ENCODE measurements around the gene OTOF. TPM values are rescaled to one million over a fixed set of nuclear protein-coding genes. Genes with fewer than 3 reads are reported as not detected.
A peak's percentile ranks its signal among the peaks of the same experiment; 100 is the strongest.

The OTOF gene
- total and polyA plus RNA-seq, 2 donors (not counting 3 experiments of a cell fraction or from before 2014, with no cell fraction given), result 0.06 to 0.22 TPM

- no TSS peak for BruUV-seq (replicated peaks)
- Histone ChIP-seq H3K79me2 (ENCODE audit: control insufficient read depth, insufficient read depth, low read length) (no peaks in the 10 kb centered on the region), H3K4me3 (replicated peaks in 1 of 3; ENCODE audit: insufficient read depth in 1 of 3, low read depth in 1 of 3, low read length in 3 of 3) (no peak overlapping the region), H3K27me3 (ENCODE audit: control insufficient read depth in 2 of 2, insufficient read depth in 2 of 2, low read length in 2 of 2) (no peaks in the 10 kb centered on the region), H3K36me3 (ENCODE audit: control insufficient read depth in 2 of 2, extremely low read depth in 1 of 2, insufficient read depth in 2 of 2, low read length in 2 of 2) (no peaks in the 10 kb centered on the region), H3K9ac (replicated peaks; ENCODE audit: extremely low read depth, insufficient read depth, low read length) (no peak overlapping the region), H3K4me1 (ENCODE audit: control insufficient read depth, extremely low read depth, insufficient read depth, low read length) (peaks cover 16% of the 10 kb centered on the region), H4K20me1 (replicated peaks; ENCODE audit: control insufficient read depth, extremely low read depth, insufficient read depth, low read length) (no peaks in the 10 kb centered on the region), H2AFZ (ENCODE audit: low read depth, low read length) (no peak overlapping the region), H3K9me3 (replicated peaks; ENCODE audit: control insufficient read depth, insufficient read depth, low read length) (no peaks in the 10 kb centered on the region), H3K27ac (ENCODE audit: insufficient read depth, low read depth, low read length) (no peak overlapping the region), H3K9me1 (replicated peaks; ENCODE audit: control insufficient read depth, extremely low read depth, insufficient read depth, low read length) (no peaks in the 10 kb centered on the region), H3K4me2 (ENCODE audit: insufficient read depth, low read length) (no peak overlapping the region)
- TF ChIP-seq EZH2 (IDR thresholded peaks at IDR 0.05; ENCODE audit: borderline replicate concordance, low read depth, low read length, severe bottlenecking) (no peak), POLR2AphosphoS5 (IDR thresholded peaks at IDR 0.05; ENCODE audit: insufficient read depth, low read depth, low read length) (peak; percentile 46), FOS (IDR thresholded peaks at IDR 0.05; ENCODE audit: borderline replicate concordance, insufficient read depth, low read length) (no peak)
- ChIA-PET CTCF (interaction anchor here (0.7 to 1.9 kb wide), 2 partner anchors 12 to 13 kb away, joined by 3 to 6 read pairs; no protein-coding TSS in a partner anchor), POLR2A (interaction anchor here (0.5 kb wide), 1 partner anchor 578 kb away, joined by 3 read pairs; no protein-coding TSS in a partner anchor)
- intact Hi-C loops (cut with micrococcal nuclease), result loop anchor here (2.0 kb wide), 1 partner anchor 35 kb away; no protein-coding TSS in a partner anchor
- peak; percentile 77 for FAIRE-seq
- dilution Hi-C loops (cut with MboI; ENCODE audit: extremely low pct_ligation_motif_present, low sequenced_read_pairs), result no loop called here
- DNase-seq (ENCODE audit: low read depth, low spot score), result peak; percentile 49
Measured at GRCh38 chr2:26455670-26456439, 22.1 kb downstream of the OTOF start.

DNA sequence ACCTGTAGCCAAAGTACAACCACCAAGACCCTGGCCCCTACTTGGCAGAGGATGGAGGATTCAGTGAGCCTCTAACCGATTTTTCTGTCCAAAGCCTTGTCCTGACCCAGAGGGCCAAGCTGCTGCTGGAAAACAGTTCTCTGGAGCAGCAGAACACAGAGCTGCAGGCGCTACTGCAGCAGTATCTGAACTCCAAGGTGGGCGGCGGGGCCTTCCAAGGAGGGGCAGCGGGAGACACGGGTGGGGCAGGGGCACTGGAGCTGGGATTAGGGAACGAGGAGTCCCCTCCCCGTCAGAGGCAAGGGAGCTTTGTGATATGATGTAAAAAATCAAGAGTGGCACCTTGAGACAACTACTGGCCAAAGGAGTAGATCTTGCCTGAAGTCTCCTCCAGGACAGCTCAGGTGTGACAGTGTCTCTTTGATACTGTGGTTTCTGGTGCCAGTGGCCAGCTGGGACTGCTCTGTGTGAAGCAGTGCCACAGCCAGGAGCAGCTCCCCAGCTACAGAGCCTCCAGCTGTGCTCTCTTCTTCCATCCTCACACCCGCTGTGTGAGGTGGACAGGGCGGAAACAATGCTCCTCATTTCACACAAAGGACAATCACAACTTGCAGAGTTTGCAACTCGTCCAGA lies 22.8 kb downstream of the OTOF start:
- FAIRE-seq (no peak), DNase-seq (ENCODE audit: low read depth, low spot score) (no peak)
- ChIA-PET CTCF (interaction anchor here (1.9 kb wide), 1 partner anchor 14 kb away, joined by 6 read pairs; no protein-coding TSS in a partner anchor), POLR2A (interaction anchor here (0.5 kb wide), 1 partner anchor 578 kb away, joined by 3 read pairs; no protein-coding TSS in a partner anchor)
- peaks cover 0 to under 1% of the 10 kb centered on the region in 2 experiments for H3K27me3 ChIP-seq (ENCODE audit: control insufficient read depth in 2 of 2, insufficient read depth in 2 of 2, low read length in 2 of 2)
- no peaks in the 10 kb centered on the region for H4K20me1 ChIP-seq (replicated peaks; ENCODE audit: control insufficient read depth, extremely low read depth, insufficient read depth, low read length)
- intact Hi-C loops (cut with micrococcal nuclease) (loop anchor here (2.0 kb wide), 1 partner anchor 36 kb away; no protein-coding TSS in a partner anchor), dilution Hi-C loops (cut with MboI; ENCODE audit: extremely low pct_ligation_motif_present, low sequenced_read_pairs) (no loop called here)
- H3K9me1 ChIP-seq (replicated peaks; ENCODE audit: control insufficient read depth, extremely low read depth, insufficient read depth, low read length), result no peaks in the 10 kb centered on the region
- no peak overlapping the region for H3K27ac ChIP-seq (ENCODE audit: insufficient read depth, low read depth, low read length)
- H3K36me3 ChIP-seq (ENCODE audit: control insufficient read depth in 2 of 2, extremely low read depth in 1 of 2, insufficient read depth in 2 of 2, low read length in 2 of 2), result no peaks in the 10 kb centered on the region
- H3K4me1 ChIP-seq (ENCODE audit: control insufficient read depth, extremely low read depth, insufficient read depth, low read length), result peaks cover 16% of the 10 kb centered on the region
- H3K4me3 ChIP-seq (replicated peaks in 1 of 3; ENCODE audit: insufficient read depth in 1 of 3, low read depth in 1 of 3, low read length in 3 of 3), result no peak overlapping the region
- no peak overlapping the region for H3K4me2 ChIP-seq (ENCODE audit: insufficient read depth, low read length)
- no peaks in the 10 kb centered on the region for H3K9me3 ChIP-seq (replicated peaks; ENCODE audit: control insufficient read depth, insufficient read depth, low read length)
- H2AFZ ChIP-seq (ENCODE audit: low read depth, low read length), result no peak overlapping the region
- H3K79me2 ChIP-seq (ENCODE audit: control insufficient read depth, insufficient read depth, low read length), result no peaks in the 10 kb centered on the region
- H3K9ac ChIP-seq (replicated peaks; ENCODE audit: extremely low read depth, insufficient read depth, low read length), result no peak overlapping the region
- TF ChIP-seq POLR2AphosphoS5 (IDR thresholded peaks at IDR 0.05; ENCODE audit: insufficient read depth, low read depth, low read length) (no peak), JUN (IDR thresholded peaks at IDR 0.05; ENCODE audit: borderline replicate concordance, insufficient read depth, insufficient read length, low read depth) (no peak), GATA2 (IDR thresholded peaks at IDR 0.05; ENCODE audit: insufficient read depth, insufficient read length, low read depth, low read length) (no peak), EZH2 (IDR thresholded peaks at IDR 0.05; ENCODE audit: borderline replicate concordance, low read depth, low read length, severe bottlenecking) (no peak), MYC (IDR thresholded peaks at IDR 0.05; ENCODE audit: low read depth, low read length) (no peak), FOS (IDR thresholded peaks at IDR 0.05; ENCODE audit: borderline replicate concordance, insufficient read depth, low read length) (no peak), POLR2A (IDR thresholded peaks at IDR 0.05; ENCODE audit: low read depth, low read length) (no peak)
- TF ChIP-seq, protein P1, sequence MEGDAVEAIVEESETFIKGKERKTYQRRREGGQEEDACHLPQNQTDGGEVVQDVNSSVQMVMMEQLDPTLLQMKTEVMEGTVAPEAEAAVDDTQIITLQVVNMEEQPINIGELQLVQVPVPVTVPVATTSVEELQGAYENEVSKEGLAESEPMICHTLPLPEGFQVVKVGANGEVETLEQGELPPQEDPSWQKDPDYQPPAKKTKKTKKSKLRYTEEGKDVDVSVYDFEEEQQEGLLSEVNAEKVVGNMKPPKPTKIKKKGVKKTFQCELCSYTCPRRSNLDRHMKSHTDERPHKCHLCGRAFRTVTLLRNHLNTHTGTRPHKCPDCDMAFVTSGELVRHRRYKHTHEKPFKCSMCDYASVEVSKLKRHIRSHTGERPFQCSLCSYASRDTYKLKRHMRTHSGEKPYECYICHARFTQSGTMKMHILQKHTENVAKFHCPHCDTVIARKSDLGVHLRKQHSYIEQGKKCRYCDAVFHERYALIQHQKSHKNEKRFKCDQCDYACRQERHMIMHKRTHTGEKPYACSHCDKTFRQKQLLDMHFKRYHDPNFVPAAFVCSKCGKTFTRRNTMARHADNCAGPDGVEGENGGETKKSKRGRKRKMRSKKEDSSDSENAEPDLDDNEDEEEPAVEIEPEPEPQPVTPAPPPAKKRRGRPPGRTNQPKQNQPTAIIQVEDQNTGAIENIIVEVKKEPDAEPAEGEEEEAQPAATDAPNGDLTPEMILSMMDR (IDR thresholded peaks at IDR 0.05; ENCODE audit: extremely low read depth in 1 of 2, insufficient read depth in 1 of 2, low read depth in 1 of 2, low read length in 2 of 2), result no peak
- TF ChIP-seq, protein P2, sequence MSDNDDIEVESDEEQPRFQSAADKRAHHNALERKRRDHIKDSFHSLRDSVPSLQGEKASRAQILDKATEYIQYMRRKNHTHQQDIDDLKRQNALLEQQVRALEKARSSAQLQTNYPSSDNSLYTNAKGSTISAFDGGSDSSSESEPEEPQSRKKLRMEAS (IDR thresholded peaks at IDR 0.05; ENCODE audit: insufficient read depth, insufficient read length), result no peak
- no TSS peak for BruUV-seq (replicated peaks)

Data from endothelial cell of umbilical vein (primary cell).